ENCODE measurements around the gene SSTR5.

- TF ChIP-seq FOS (IDR thresholded peaks at IDR 0.05; ENCODE audit: low read depth, low read length) (no peak), RCOR1 (IDR thresholded peaks at IDR 0.05; ENCODE audit: insufficient replicate concordance, low read length) (no peak), USF2 (IDR thresholded peaks at IDR 0.05; ENCODE audit: low read depth, low read length) (no peak), CTCF (conservative IDR thresholded peaks at IDR 0.05; ENCODE audit: low read depth, low read length) (no peak), POLR2A (IDR thresholded peaks at IDR 0.05; ENCODE audit: low read depth, low read length) (no peak), ELK1 (IDR thresholded peaks at IDR 0.05; ENCODE audit: borderline replicate concordance, low read depth, low read length) (no peak), MXI1 (IDR thresholded peaks at IDR 0.05; ENCODE audit: borderline replicate concordance, low read depth, low read length) (no peak), RAD21 (IDR thresholded peaks at IDR 0.05; ENCODE audit: low read length) (no peak), MAZ (IDR thresholded peaks at IDR 0.05; ENCODE audit: borderline replicate concordance, low read depth, low read length) (no peak), CHD1 (IDR thresholded peaks at IDR 0.05; ENCODE audit: low read depth, low read length) (no peak), NFE2L2 (IDR thresholded peaks at IDR 0.05; ENCODE audit: low read depth, low read length) (no peak), MAFK (IDR thresholded peaks at IDR 0.05; ENCODE audit: low read depth, low read length) (no peak)
Measured at GRCh38 chr16:1071561-1072225, 854 bp upstream of the SSTR5 start.

Data from IMR-90 (cell line).